Nephron (organoid): ENCODE measurements around the gene ANKRD27.
A peak's percentile ranks its signal among the peaks of the same experiment; 100 is the strongest.

Source experiments
- H3K27ac Mint-ChIP-seq, 3 experiments: 2 replicates each; pipeline ENCODE4 v1.8.0; 2020; ENCODE audit warnings: mixed read lengths in 3 of 3, mild to moderate bottlenecking in 2 of 3, moderate library complexity in 1 of 3
- H3K27me3 Mint-ChIP-seq: 2 replicates; pipeline ENCODE4 v1.8.0; 2021; ENCODE audit warnings: low read depth, mild to moderate bottlenecking, moderate library complexity, mixed read lengths
- H3K36me3 Mint-ChIP-seq: 2 replicates; pipeline ENCODE4 v1.8.0; 2020; ENCODE audit warnings: low read depth, mixed read lengths
- H3K4me1 Mint-ChIP-seq: 2 replicates; pipeline ENCODE4 v1.8.0; 2020; ENCODE audit warnings: mixed read lengths
- H3K4me3 Mint-ChIP-seq, 3 experiments: 2 replicates each; pipeline ENCODE4 v1.8.0; 2020; ENCODE audit warnings: mild to moderate bottlenecking in 3 of 3, mixed read lengths in 3 of 3, moderate library complexity in 2 of 3
- H3K9me3 Mint-ChIP-seq: 2 replicates; pipeline ENCODE4 v1.8.0; 2020; ENCODE audit warnings: mixed read lengths
- CTCF ChIP-seq, 3 experiments: fragments of 200-600 bp; sonication (generic); IDR thresholded peaks; one replicate each; pipeline ENCODE4 v1.5.0; 2021; ENCODE audit warnings: antibody characterized with exemption in 3 of 3; ENCODE audit not compliant: unreplicated experiment in 3 of 3

ANKRD27 gene

GRCh38 chr19:32672841-32673240 is 2.1 kb downstream of the ANKRD27 start:
- TF ChIP-seq CTCF (IDR thresholded peaks at IDR 0.05; ENCODE audit: unreplicated experiment in 3 of 3) = no peak
- Mint-ChIP-seq H3K27ac (no peak overlapping the region), H3K36me3 (no peaks in the 10 kb centered on the region), H3K9me3 (no peaks in the 10 kb centered on the region), H3K4me3 (peak overlapping the region; percentile 96 to 97 (median 97)), H3K27me3 (peaks cover 29% of the 10 kb centered on the region), H3K4me1 (peaks cover 33% of the 10 kb centered on the region)

- TF ChIP-seq CTCF (IDR thresholded peaks at IDR 0.05; ENCODE audit: unreplicated experiment in 3 of 3) = no peak
Observed at GRCh38 chr19:32671883-32672593, 2.9 kb downstream of the ANKRD27 start.

GRCh38 chr19:32669310-32669709 is 5.7 kb downstream of the ANKRD27 start:
- H3K4me1 Mint-ChIP-seq = peaks cover 28% of the 10 kb centered on the region
- H3K9me3 Mint-ChIP-seq = no peaks in the 10 kb centered on the region
- H3K36me3 Mint-ChIP-seq = peaks cover 6% of the 10 kb centered on the region
- no peak for TF ChIP-seq CTCF (IDR thresholded peaks at IDR 0.05; ENCODE audit: unreplicated experiment in 3 of 3)
- H3K27me3 Mint-ChIP-seq = peaks cover 3% of the 10 kb centered on the region
- H3K27ac Mint-ChIP-seq = no peak overlapping the region
- peak overlapping the region in 2 of 3 experiments; percentile 32 to 71 for H3K4me3 Mint-ChIP-seq

More at GRCh38 chr19:32671883-32672593, 2.9 kb downstream of the ANKRD27 start:
- Mint-ChIP-seq H3K4me1 (peaks cover 25% of the 10 kb centered on the region), H3K9me3 (no peaks in the 10 kb centered on the region), H3K27ac (no peak overlapping the region), H3K27me3 (peaks cover 21% of the 10 kb centered on the region), H3K4me3 (peak overlapping the region; percentile 96 to 97 (median 97)), H3K36me3 (no peaks in the 10 kb centered on the region)

GRCh38 chr19:32666084-32666483 is 8.9 kb downstream of the ANKRD27 start:
- Mint-ChIP-seq H3K27ac (no peak overlapping the region), H3K4me3 (no peak overlapping the region)
- TF ChIP-seq CTCF (IDR thresholded peaks at IDR 0.05; ENCODE audit: unreplicated experiment in 3 of 3) = no peak

GRCh38 chr19:32662186-32662585 is 12.8 kb downstream of the ANKRD27 start:
- Mint-ChIP-seq H3K4me1 (peaks cover 4% of the 10 kb centered on the region), H3K9me3 (no peaks in the 10 kb centered on the region), H3K4me3 (no peak overlapping the region), H3K36me3 (peaks cover 6% of the 10 kb centered on the region), H3K27me3 (no peaks in the 10 kb centered on the region), H3K27ac (no peak overlapping the region)
- no peak for TF ChIP-seq CTCF (IDR thresholded peaks at IDR 0.05; ENCODE audit: unreplicated experiment in 3 of 3)

More at GRCh38 chr19:32666084-32666483, 8.9 kb downstream of the ANKRD27 start:
- Mint-ChIP-seq H3K36me3 (peaks cover 6% of the 10 kb centered on the region), H3K9me3 (no peaks in the 10 kb centered on the region), H3K27me3 (peaks cover 3% of the 10 kb centered on the region), H3K4me1 (peaks cover 10% of the 10 kb centered on the region)

- no peak overlapping the region for H3K27ac Mint-ChIP-seq
- no peak overlapping the region for H3K4me3 Mint-ChIP-seq
- no peaks in the 10 kb centered on the region for H3K9me3 Mint-ChIP-seq
- H3K36me3 Mint-ChIP-seq = peaks cover 6% of the 10 kb centered on the region
- H3K4me1 Mint-ChIP-seq = peaks cover 4% of the 10 kb centered on the region
- TF ChIP-seq CTCF (IDR thresholded peaks at IDR 0.05; ENCODE audit: unreplicated experiment in 3 of 3) = no peak
- no peaks in the 10 kb centered on the region for H3K27me3 Mint-ChIP-seq
Observed at GRCh38 chr19:32661318-32661717, 13.7 kb downstream of the ANKRD27 start.
